ENCODE measurements around the gene PLEKHM1. TPM values are rescaled to one million over a fixed set of nuclear protein-coding genes. Genes with fewer than 3 reads are reported as not detected.

Gene PLEKHM1
- total and polyA plus RNA-seq, 4 donors: 6.2 to 15.8 (median 8.5) TPM

DNA sequence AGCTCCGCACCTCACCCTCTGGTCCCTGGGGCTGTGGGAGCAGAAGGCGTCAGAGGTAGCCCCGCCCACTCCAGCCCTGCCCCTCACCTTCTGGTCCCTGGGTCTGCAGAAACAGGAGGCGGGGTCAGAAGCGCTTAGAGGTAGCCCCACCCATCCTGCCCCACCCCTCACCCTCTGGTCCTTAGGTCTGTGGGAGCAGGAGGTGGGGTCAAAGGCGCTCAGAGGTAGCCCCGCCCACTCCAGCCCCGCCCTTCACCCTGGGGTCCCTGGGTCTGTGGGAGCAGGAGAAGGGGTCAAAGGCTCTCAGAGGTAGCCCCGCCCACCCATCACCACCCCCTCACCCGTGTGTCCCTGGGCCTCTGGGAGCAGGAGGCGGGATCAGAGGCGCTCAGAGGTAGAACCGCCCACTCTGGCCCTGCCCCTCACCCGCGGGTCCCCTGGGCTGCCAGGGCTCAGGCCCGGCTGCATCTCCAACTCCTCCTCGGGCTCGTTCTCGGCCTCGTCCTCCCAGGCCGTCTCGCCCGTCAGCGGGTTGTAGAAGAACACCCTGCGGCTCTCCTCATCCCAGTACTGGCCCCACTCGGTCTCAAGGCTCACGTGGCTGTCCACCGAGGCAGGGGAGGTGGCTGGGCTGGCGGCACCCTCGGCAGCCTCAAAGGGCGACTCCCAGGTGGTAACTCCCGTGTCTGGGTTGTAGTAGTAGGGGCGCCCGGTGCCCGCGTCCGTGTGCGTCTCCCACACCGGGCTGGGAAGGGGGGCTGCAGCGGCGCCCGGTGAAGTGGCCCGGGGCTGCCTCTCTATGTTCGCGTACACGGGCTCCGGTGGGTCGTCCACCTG, 85.1 kb downstream of the PLEKHM1 start:
- Histone ChIP-seq H3K27ac (ENCODE audit: low read depth in 1 of 2, low read length in 2 of 2) (no peak overlapping the region), H3K4me3 (ENCODE audit: low read depth in 1 of 3, low read length in 3 of 3) (no peak overlapping the region), H3K9me3 (ENCODE audit: control insufficient read depth in 4 of 4, low read length in 3 of 4) (no peaks in the 10 kb centered on the region), H3K9ac (ENCODE audit: low read depth in 1 of 2, low read length in 2 of 2) (no peak overlapping the region), H3K4me1 (ENCODE audit: control insufficient read depth in 4 of 4, insufficient read depth in 4 of 4, low read length in 3 of 4) (peaks cover 0 to 3% (median 0%) of the 10 kb centered on the region in 4 donors), H3K27me3 (ENCODE audit: control insufficient read depth in 4 of 4, insufficient read depth in 4 of 4, low read length in 3 of 4) (no peaks in the 10 kb centered on the region), H3K36me3 (ENCODE audit: control insufficient read depth in 4 of 4, insufficient read depth in 3 of 4, low read depth in 1 of 4, low read length in 3 of 4) (peaks cover 0 to 7% (median 5%) of the 10 kb centered on the region in 4 donors)
- no peak for TF ChIP-seq EGR1 (IDR thresholded peaks at IDR 0.05; ENCODE audit: low read depth in 2 of 2)
- no peak for TF ChIP-seq YY1 (IDR thresholded peaks at IDR 0.05)
- TF ChIP-seq, protein P1, sequence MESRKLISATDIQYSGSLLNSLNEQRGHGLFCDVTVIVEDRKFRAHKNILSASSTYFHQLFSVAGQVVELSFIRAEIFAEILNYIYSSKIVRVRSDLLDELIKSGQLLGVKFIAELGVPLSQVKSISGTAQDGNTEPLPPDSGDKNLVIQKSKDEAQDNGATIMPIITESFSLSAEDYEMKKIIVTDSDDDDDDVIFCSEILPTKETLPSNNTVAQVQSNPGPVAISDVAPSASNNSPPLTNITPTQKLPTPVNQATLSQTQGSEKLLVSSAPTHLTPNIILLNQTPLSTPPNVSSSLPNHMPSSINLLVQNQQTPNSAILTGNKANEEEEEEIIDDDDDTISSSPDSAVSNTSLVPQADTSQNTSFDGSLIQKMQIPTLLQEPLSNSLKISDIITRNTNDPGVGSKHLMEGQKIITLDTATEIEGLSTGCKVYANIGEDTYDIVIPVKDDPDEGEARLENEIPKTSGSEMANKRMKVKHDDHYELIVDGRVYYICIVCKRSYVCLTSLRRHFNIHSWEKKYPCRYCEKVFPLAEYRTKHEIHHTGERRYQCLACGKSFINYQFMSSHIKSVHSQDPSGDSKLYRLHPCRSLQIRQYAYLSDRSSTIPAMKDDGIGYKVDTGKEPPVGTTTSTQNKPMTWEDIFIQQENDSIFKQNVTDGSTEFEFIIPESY (IDR thresholded peaks at IDR 0.05): no peak
- TF ChIP-seq, protein P2, sequence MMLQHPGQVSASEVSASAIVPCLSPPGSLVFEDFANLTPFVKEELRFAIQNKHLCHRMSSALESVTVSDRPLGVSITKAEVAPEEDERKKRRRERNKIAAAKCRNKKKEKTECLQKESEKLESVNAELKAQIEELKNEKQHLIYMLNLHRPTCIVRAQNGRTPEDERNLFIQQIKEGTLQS (IDR thresholded peaks at IDR 0.05): no peak
- TF ChIP-seq CTCF (IDR thresholded peaks at IDR 0.05; ENCODE audit: low read depth, low read length, missing input control): no peak
- no peak for TF ChIP-seq RXRA (IDR thresholded peaks at IDR 0.05)
- TF ChIP-seq HNF4A (conservative IDR thresholded peaks at IDR 0.05): no peak
- TF ChIP-seq, protein P3, sequence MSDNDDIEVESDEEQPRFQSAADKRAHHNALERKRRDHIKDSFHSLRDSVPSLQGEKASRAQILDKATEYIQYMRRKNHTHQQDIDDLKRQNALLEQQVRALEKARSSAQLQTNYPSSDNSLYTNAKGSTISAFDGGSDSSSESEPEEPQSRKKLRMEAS (IDR thresholded peaks at IDR 0.05): no peak
- no peak for TF ChIP-seq FOXA1 (IDR thresholded peaks at IDR 0.05)
- TF ChIP-seq GABPA (IDR thresholded peaks at IDR 0.05 in 1 of 2, conservative IDR thresholded peaks at IDR 0.05 in 1 of 2): no peak
- TF ChIP-seq REST (IDR thresholded peaks at IDR 0.05): no peak
- no peak for TF ChIP-seq TAF1 (conservative IDR thresholded peaks at IDR 0.05)
- no peak for TF ChIP-seq SP1 (IDR thresholded peaks at IDR 0.05)
- no peak for TF ChIP-seq NR2F2 (IDR thresholded peaks at IDR 0.05)
- TF ChIP-seq HNF4G (IDR thresholded peaks at IDR 0.05): no peak
- TF ChIP-seq FOXA2 (IDR thresholded peaks at IDR 0.05): no peak
- no peak for TF ChIP-seq RAD21 (IDR thresholded peaks at IDR 0.05)
- no peak for TF ChIP-seq JUND (IDR thresholded peaks at IDR 0.05)
- WGBS: 42% methylated on average over 48 of the region's 48 CpGs
- DNase-seq (ENCODE audit: low spot score): peak; percentile 78
